ENCODE measurements around the gene TGM3.

DNA sequence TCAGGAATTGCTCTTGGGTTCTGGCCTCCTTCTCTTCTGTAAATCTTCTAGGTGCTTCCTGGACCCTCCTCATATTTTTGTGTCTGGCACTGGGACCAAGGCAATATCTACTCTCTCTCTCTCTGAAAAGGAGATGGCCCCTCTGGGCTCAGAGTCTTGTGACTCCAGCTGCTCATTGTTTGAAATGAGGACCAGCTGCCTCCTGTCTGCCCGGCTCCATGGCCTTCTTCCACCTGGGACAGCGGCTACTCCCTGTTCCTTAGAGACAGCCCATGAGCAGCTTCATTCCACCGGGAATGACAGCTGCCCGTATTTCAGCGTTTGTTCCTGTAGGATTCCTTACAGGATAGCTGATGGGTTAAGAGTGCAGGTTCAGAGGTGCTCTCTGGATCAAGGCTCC is 2.9 kb downstream of the TGM3 start:
- TF ChIP-seq, protein P1, sequence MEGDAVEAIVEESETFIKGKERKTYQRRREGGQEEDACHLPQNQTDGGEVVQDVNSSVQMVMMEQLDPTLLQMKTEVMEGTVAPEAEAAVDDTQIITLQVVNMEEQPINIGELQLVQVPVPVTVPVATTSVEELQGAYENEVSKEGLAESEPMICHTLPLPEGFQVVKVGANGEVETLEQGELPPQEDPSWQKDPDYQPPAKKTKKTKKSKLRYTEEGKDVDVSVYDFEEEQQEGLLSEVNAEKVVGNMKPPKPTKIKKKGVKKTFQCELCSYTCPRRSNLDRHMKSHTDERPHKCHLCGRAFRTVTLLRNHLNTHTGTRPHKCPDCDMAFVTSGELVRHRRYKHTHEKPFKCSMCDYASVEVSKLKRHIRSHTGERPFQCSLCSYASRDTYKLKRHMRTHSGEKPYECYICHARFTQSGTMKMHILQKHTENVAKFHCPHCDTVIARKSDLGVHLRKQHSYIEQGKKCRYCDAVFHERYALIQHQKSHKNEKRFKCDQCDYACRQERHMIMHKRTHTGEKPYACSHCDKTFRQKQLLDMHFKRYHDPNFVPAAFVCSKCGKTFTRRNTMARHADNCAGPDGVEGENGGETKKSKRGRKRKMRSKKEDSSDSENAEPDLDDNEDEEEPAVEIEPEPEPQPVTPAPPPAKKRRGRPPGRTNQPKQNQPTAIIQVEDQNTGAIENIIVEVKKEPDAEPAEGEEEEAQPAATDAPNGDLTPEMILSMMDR (IDR thresholded peaks at IDR 0.05), result no peak
- no peak for TF ChIP-seq POLR2AphosphoS5 (IDR thresholded peaks at IDR 0.05; ENCODE audit: insufficient read depth in 1 of 2, low read depth in 1 of 2)
- no peak for TF ChIP-seq POLR2A (IDR thresholded peaks at IDR 0.05)
